Measurements from ENCODE around the gene DOK7. TPM values are rescaled to one million over a fixed set of nuclear protein-coding genes. Genes with fewer than 3 reads are reported as not detected.

Gene DOK7
- total RNA-seq, 4 donors from 2014 or later, result 8.1 to 42.0 (median 13.2) TPM

DNA sequence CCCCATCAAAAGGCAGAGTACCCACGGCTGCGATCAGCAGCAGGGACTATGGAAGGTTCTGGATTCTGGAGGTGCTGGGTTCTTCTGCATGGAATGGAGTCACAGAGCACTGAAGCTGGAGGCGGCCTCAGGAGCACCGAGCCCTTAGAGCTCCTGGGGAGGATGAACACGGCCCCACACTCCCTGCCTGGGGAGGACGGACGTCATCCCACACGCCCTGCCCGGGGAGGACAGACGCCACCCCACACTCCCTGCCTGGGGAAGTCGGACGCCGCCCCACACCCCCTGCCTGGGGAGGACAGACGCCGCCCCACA lies 59.2 kb downstream of the DOK7 start:
- in situ Hi-C loops (cut with MboI; ENCODE audit: low sequenced_read_pairs in 4 of 4) (no loop called here), intact Hi-C loops (cut with DNase I; ENCODE audit: low total_unique reads) (no loop called here)
- ATAC-seq (no peak), DNase-seq (no peak)
- TF ChIP-seq CTCF (IDR thresholded peaks at IDR 0.05 in 4 of 5, conservative IDR thresholded peaks at IDR 0.05 in 1 of 5) (no peak), POLR2A (IDR thresholded peaks at IDR 0.05) (no peak)
- no peak overlapping the region for H3K4me3 ChIP-seq
- no peak overlapping the region for H3K27ac ChIP-seq
- peaks cover 0 to 74% of the 10 kb centered on the region in 2 donors for H3K36me3 ChIP-seq
- H3K9me3 ChIP-seq, result no peaks in the 10 kb centered on the region
- no peaks in the 10 kb centered on the region for H3K4me1 ChIP-seq
- no peaks in the 10 kb centered on the region for H3K27me3 ChIP-seq

DNA sequence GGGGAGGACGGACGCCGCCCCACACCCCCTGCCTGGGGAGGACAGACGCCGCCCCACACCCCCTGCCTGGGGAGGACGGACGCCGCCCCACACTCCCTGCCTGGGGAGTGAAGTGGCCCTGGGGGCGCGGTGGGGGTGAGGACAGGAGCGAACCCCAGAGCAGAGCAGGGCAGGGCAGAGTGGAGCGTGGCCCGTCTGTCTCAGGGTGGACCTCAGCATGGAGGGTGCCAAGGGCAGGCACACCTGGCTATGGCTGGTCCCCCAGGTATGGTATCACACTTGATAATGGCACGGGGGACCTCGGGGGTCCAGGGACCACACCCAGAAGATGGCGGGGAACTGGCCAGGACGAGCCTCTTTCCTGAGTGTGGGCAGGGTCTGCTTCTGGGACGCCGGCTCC lies 59.5 kb downstream of the DOK7 start:
- no peaks in the 10 kb centered on the region for H3K4me1 ChIP-seq
- no peak overlapping the region for H3K4me3 ChIP-seq
- in situ Hi-C loops (cut with MboI; ENCODE audit: low sequenced_read_pairs in 4 of 4) (no loop called here), intact Hi-C loops (cut with DNase I; ENCODE audit: low total_unique reads) (no loop called here)
- H3K27me3 ChIP-seq, result no peaks in the 10 kb centered on the region
- ATAC-seq (no peak), DNase-seq (no peak)
- H3K27ac ChIP-seq, result no peak overlapping the region
- TF ChIP-seq POLR2A (IDR thresholded peaks at IDR 0.05) (no peak), CTCF (IDR thresholded peaks at IDR 0.05 in 4 of 5, conservative IDR thresholded peaks at IDR 0.05 in 1 of 5) (no peak)
- no peaks in the 10 kb centered on the region for H3K9me3 ChIP-seq
- H3K36me3 ChIP-seq, result peaks cover 0 to 70% of the 10 kb centered on the region in 2 donors

DNA sequence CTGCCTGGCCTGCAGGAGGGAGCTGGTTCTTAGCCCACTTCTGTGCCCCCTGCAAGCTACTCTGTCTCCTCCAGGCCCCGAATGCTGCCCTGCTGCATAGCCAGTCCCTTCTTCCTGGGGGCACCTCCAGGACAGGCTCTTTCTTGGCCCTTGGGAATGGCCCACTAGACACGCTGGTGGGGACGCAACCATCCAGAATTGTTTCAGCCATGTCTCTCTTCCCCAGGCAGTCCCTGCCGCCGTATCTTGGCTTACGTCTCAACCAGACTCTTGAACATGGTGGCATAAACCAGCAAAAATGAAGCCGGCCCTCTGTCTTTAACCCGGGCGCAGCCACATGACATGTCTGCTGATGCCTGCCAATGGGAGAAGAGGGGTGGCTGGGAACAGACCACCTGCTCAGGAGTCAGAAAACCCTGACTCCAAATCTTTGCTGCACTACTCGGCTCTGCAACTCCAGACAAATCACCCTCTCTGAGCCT lies 60.1 kb downstream of the DOK7 start:
- Histone ChIP-seq H3K4me1 (no peaks in the 10 kb centered on the region), H3K4me3 (no peak overlapping the region), H3K27me3 (no peaks in the 10 kb centered on the region), H3K27ac (no peak overlapping the region), H3K36me3 (peaks cover 0 to 65% of the 10 kb centered on the region in 2 donors), H3K9me3 (no peaks in the 10 kb centered on the region)
- DNase-seq, result no peak
- intact Hi-C loops (cut with DNase I; ENCODE audit: low total_unique reads) (no loop called here), in situ Hi-C loops (cut with MboI; ENCODE audit: low sequenced_read_pairs in 4 of 4) (no loop called here)
- TF ChIP-seq CTCF (IDR thresholded peaks at IDR 0.05 in 4 of 5, conservative IDR thresholded peaks at IDR 0.05 in 1 of 5) (no peak), POLR2A (IDR thresholded peaks at IDR 0.05) (no peak)
- ATAC-seq, result no peak

GRCh38 chr4:3523628-3524221 lies 60.6 kb downstream of the DOK7 start:
- in situ Hi-C loops (cut with MboI; ENCODE audit: low sequenced_read_pairs in 4 of 4) (no loop called here), intact Hi-C loops (cut with DNase I; ENCODE audit: low total_unique reads) (no loop called here)
- no peak for ATAC-seq
- TF ChIP-seq CTCF (IDR thresholded peaks at IDR 0.05 in 4 of 5, conservative IDR thresholded peaks at IDR 0.05 in 1 of 5), result no peak
- no peak for TF ChIP-seq POLR2A (IDR thresholded peaks at IDR 0.05)
- Histone ChIP-seq H3K9me3 (no peaks in the 10 kb centered on the region), H3K4me1 (no peaks in the 10 kb centered on the region), H3K36me3 (peaks cover 0 to 60% of the 10 kb centered on the region in 2 donors), H3K27ac (no peak overlapping the region), H3K27me3 (no peaks in the 10 kb centered on the region), H3K4me3 (no peak overlapping the region)
- no peak for DNase-seq

- intact Hi-C loops (cut with DNase I; ENCODE audit: low total_unique reads), result no loop called here
- no peak for ATAC-seq
- no peak overlapping the region for H3K27ac ChIP-seq
- H3K9me3 ChIP-seq, result no peaks in the 10 kb centered on the region
- no peaks in the 10 kb centered on the region for H3K27me3 ChIP-seq
- TF ChIP-seq CTCF (IDR thresholded peaks at IDR 0.05 in 4 of 5, conservative IDR thresholded peaks at IDR 0.05 in 1 of 5) (no peak), POLR2A (IDR thresholded peaks at IDR 0.05) (no peak)
- no peak for DNase-seq
- H3K4me1 ChIP-seq, result no peaks in the 10 kb centered on the region
- no peak overlapping the region for H3K4me3 ChIP-seq
- peaks cover 0 to 54% of the 10 kb centered on the region in 2 donors for H3K36me3 ChIP-seq
- in situ Hi-C loops (cut with MboI; ENCODE audit: low sequenced_read_pairs in 4 of 4), result no loop called here
Observed at GRCh38 chr4:3524349-3524748, 61.2 kb downstream of the DOK7 start.
